ENCODE data around the gene PTPRB. TPM values are rescaled to one million over a fixed set of nuclear protein-coding genes. Genes with fewer than 3 reads are reported as not detected.

PTPRB gene
- total and polyA plus RNA-seq, 2 of the 8 experiments (the other 6 are each of a cell fraction or from before 2014, with no cell fraction given), result 0.36 to 0.58 TPM

DNA sequence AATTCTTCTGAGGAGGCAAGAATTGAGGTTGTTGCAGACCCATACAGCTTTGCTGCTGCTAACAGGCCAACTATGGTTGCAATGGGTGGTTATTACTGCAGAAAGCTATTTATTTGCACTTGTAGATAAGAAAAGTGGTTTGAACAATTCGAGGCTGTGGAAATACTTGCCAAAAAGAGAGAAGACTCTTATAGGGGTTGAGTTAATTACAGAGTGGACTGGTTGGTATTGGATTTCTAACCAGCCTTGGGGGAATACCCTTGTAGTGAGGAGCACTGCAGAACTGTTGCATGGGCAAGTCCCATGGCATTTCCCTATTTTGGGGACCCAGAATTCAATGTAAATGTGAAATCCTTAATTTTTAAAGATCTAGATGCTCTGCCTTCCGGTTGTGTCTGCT is 150.6 kb downstream of the PTPRB start (continued):
- TF ChIP-seq, protein P1, sequence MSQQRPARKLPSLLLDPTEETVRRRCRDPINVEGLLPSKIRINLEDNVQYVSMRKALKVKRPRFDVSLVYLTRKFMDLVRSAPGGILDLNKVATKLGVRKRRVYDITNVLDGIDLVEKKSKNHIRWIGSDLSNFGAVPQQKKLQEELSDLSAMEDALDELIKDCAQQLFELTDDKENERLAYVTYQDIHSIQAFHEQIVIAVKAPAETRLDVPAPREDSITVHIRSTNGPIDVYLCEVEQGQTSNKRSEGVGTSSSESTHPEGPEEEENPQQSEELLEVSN (IDR thresholded peaks at IDR 0.05), result no peak
- TF ChIP-seq, protein P2, sequence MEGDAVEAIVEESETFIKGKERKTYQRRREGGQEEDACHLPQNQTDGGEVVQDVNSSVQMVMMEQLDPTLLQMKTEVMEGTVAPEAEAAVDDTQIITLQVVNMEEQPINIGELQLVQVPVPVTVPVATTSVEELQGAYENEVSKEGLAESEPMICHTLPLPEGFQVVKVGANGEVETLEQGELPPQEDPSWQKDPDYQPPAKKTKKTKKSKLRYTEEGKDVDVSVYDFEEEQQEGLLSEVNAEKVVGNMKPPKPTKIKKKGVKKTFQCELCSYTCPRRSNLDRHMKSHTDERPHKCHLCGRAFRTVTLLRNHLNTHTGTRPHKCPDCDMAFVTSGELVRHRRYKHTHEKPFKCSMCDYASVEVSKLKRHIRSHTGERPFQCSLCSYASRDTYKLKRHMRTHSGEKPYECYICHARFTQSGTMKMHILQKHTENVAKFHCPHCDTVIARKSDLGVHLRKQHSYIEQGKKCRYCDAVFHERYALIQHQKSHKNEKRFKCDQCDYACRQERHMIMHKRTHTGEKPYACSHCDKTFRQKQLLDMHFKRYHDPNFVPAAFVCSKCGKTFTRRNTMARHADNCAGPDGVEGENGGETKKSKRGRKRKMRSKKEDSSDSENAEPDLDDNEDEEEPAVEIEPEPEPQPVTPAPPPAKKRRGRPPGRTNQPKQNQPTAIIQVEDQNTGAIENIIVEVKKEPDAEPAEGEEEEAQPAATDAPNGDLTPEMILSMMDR (IDR thresholded peaks at IDR 0.05; ENCODE audit: control extremely low read depth in 1 of 3, insufficient read depth in 1 of 3, low read depth in 1 of 3, low read length in 3 of 3), result no peak

Measured in H1 (cell line).